HFF-Myc (cell line): ENCODE data around the gene KDM5B.

Experiments
- DNase-seq: peaks from one replicate; pipeline ENCODE4 v3.0.0-alpha.2; 2011; ENCODE audit warnings: low read depth; ENCODE audit errors: extremely low read depth
- H3K4me3 ChIP-seq: replicated peaks from 2 replicates; pipeline ENCODE4 v1.5.1; 2011; ENCODE audit warnings: low read depth, mild to moderate bottlenecking, control low read depth, low read length
- CTCF ChIP-seq: IDR thresholded peaks from 2 replicates; pipeline ENCODE4 v1.5.1; 2012; ENCODE audit warnings: mild to moderate bottlenecking, low read depth, low read length, control low read depth; ENCODE audit errors: missing control alignments

KDM5B gene

DNA sequence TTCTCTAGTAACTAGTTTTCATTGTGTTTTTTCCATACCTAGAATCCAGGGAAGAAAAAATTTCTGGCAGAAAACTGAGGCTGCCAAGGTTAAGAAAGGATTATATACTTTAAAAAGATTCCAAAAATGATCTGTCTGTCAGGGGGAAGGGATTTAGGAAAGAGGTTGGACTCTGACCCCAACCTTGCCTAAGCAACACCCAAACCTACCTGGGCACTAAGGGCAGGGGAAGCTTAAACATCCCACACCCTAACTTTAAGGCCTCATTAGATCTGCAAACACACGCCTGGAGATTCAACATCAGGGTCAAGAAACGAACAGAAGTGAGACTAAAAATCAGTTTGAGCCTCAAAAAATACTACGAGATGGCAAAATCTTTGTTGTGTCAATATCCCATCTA is 19.4 kb downstream of the KDM5B start:
- no peak overlapping the region for H3K4me3 ChIP-seq
- TF ChIP-seq CTCF, result no peak
- no peak for DNase-seq

DNA sequence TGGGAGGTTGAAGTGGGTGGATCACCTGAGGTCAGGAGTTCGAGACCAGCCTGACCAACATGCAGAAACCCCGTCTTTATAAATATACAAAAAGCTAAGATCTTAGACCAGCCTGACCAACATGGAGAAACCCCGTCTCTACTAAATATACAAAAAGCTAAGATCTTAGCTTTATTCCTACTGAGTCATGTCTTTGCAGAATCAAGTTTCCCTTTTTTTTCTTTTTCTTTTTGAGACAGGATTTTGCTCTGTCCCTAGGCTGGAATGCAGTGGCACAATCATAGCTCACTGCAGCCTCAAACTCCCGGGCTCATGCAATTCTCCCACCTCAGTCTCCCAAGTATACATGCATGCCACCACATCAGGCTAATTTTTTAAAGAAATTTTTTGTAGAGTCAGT is 21.4 kb downstream of the KDM5B start:
- no peak for DNase-seq
- TF ChIP-seq CTCF, result no peak
- no peak overlapping the region for H3K4me3 ChIP-seq

DNA sequence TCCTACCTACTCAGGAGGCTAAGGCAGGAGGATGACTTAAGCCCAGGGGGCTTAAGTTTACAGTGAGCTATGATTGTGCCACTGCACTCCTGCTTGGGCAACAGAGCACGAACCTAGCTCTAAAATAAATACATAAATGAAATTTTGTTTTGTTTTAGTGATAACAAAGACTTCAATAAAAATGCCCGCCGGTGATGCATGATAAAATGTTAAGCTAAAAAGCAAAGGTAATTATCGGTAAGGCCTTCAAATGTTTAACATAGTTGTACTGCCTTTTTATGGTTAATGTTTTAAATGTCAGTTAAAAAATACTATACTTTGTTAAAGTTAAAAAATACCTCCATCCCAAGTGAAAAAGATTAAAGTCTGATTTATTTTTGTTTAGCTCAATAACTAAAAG is 27.0 kb downstream of the KDM5B start:
- TF ChIP-seq CTCF, result no peak
- no peak overlapping the region for H3K4me3 ChIP-seq
- no peak for DNase-seq

- no peak for DNase-seq
- no peak for TF ChIP-seq CTCF
- H3K4me3 ChIP-seq, result no peak overlapping the region
Measured at GRCh38 chr1:202770135-202770534, 38.1 kb downstream of the KDM5B start.

DNA sequence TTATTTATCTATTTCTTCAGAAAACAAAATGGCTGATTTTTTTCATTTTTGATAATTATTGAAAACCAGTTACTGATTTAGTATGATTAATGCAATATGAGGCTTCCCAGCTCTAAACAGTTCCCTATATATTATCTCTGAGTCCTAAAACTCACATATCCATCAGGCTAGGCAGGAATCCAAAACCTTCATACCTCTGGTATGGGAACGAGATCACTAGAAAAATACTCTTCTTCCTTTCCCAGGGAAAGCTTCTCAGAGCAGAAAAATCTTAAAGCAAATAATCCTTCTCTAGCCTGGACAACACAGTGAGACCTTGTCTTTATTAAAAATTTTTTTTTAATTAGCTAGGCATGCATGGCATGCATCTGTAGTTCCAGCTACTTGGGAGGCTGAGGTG is 42.5 kb downstream of the KDM5B start:
- no peak for DNase-seq
- no peak for TF ChIP-seq CTCF
- no peak overlapping the region for H3K4me3 ChIP-seq

DNA sequence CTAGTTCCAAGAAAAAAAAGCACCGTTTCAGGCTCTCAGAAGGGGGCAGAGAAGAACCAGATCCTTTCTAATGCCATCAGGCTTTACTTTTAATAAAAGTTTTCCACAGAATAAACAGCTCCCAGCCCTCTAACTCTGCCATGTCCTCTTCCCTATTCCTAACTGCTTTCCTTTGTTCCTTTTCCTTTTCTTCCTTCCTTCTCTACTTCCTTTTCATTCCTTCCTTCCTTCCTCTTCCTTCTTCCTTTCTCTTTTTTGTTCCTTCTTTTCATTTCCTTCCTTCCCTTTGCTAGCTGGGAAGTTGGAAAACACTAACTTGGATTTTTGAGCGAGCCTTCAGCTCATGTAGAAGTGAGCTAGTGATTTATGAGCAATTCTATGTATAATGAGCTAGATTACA is 46.2 kb downstream of the KDM5B start:
- no peak for TF ChIP-seq CTCF
- no peak overlapping the region for H3K4me3 ChIP-seq
- DNase-seq, result no peak

DNA sequence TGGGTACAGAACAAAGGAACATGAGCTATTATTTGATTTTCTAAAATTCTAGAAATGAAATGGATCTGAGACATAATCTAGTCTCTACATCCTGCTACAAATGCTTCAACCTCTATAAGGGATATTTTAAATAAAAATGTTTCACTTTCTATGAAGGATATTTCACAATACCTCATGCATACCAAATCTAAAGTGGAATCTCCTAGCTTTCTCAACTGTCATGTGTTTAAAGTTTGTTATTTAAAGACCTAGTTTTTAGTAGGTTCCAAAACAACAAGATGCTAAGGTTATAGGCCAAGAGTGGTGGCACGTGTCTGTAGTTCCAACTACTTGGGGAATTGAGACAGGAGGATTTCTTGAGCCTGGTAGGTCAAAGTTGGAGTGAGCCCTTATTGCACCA is 47.6 kb downstream of the KDM5B start:
- no peak for TF ChIP-seq CTCF
- no peak for DNase-seq

More for the DNA sequence above, 47.6 kb downstream of the KDM5B start:
- H3K4me3 ChIP-seq, result no peak overlapping the region
